ENCODE results near the gene MSMP.

- no peak for TF ChIP-seq CTCF (IDR thresholded peaks at IDR 0.05)
- no peak for TF ChIP-seq ZNF138 (CRISPR knock-in tag; conservative IDR thresholded peaks at IDR 0.05)
- no peak for TF ChIP-seq NFYB (CRISPR knock-in tag; conservative IDR thresholded peaks at IDR 0.05; ENCODE audit: low read depth)
- TF ChIP-seq E2F5 (CRISPR knock-in tag; IDR thresholded peaks at IDR 0.05): no peak
- no peak for TF ChIP-seq ZBTB43 (CRISPR knock-in tag; IDR thresholded peaks at IDR 0.05)
- no peak for TF ChIP-seq NR1H2 (CRISPR knock-in tag; IDR thresholded peaks at IDR 0.05)
- TF ChIP-seq CBFB (CRISPR knock-in tag; IDR thresholded peaks at IDR 0.05; ENCODE audit: low read depth): no peak
- TF ChIP-seq JUN (CRISPR knock-in tag; IDR thresholded peaks at IDR 0.05): no peak
Observed at GRCh38 chr9:35734096-35734495, 20.0 kb downstream of the MSMP start.

Data from WTC11 (cell line).